ENCODE results near the gene FERMT3. TPM values are rescaled to one million over a fixed set of nuclear protein-coding genes. Genes with fewer than 3 reads are reported as not detected.
"Not testable (repeated sequence)": the region's sequence is repeated elsewhere in the genome, so short reads cannot be mapped to it uniquely, and the experiment has no call there.

The FERMT3 gene
- total RNA-seq, 2 experiments from 2014 or later: 176 to 178 TPM

DNA sequence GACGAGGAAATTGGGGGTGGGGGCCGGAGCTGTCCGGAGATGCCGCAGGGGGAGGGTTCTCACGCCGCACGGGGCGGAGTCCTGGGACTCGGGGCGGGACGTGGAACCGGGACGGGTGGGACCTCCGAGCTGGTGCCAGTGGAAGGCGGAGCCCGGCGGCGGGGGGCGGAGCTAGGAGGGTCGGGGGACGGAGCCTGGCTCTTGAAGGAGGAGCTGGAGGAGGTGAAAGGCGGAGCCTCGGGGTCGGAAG is 34.6 kb downstream of the FERMT3 start:
- Mint-ChIP-seq H3K4me1 (ENCODE audit: low read depth) (peaks cover 33% of the 10 kb centered on the region), H3K27me3 (ENCODE audit: low read depth) (no peaks in the 10 kb centered on the region), H3K27ac (peak overlapping the region; percentile 98), H3K4me3 (peak overlapping the region; percentile 92), H3K36me3 (ENCODE audit: low read depth) (peaks cover 22% of the 10 kb centered on the region), H3K9me3 (no peaks in the 10 kb centered on the region)
- CTCF ChIA-PET: interaction anchor here (0.9 to 1.4 kb wide), 3 partner anchors 34 to 77 kb away, joined by 4 to 7 read pairs (median 4); partner anchors contain the start of gene PRDX5
- intact Hi-C loops (cut with micrococcal nuclease): loop anchor here (1.0 to 10.0 kb wide), 11 partner anchors 11 to 844 kb away; partner anchors contain the start of genes BAD, CDCA5, DNAJC4 and EHD1
- DNase-seq: peak; percentile 100

DNA sequence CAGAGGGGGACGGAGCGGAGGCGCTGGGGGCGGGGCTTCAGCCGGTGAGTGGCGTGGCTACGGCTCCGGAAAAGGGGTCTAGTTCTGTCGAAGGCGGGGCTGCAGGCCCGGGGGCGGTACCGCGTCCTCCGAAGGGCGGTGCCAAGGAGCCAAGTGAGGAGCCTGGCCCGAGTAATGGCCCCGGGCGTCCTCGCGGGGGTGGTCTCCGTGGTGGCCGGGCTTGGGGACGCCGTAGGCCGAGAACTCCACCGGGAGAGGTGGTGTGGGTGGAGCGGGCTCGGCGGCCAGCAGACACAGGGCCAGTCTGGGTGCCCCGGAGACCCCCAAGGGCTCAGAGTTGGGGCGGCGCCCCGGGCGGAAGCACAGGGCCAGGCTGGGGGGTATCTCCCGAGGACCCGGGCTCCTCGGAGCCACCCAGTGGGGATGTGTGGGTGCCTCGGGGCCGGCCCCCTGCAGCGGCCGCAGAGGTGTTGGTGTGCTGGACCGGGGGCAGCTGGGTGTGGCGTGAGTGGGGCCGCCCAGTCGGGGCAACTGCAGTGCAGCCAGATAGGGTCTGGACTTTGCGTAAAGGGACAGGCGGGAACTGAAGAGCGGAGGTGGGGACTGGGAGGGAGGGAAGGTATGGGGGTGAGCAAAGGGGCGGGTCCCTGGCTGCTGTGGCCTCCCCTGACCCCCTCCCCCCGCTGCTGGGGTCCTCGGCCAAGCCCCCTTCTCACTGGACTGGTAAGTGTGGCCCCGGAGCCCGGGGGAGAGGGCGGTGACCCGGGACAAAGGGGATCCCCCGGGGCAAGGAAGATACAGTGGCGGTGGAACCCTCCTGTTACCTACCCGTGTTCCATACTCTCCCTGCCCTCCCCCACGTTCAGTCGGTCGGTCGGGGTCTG is 35.2 kb downstream of the FERMT3 start:
- Mint-ChIP-seq H3K4me3 (peak overlapping the region; percentile 92), H3K27ac (peak overlapping the region; percentile 98), H3K27me3 (ENCODE audit: low read depth) (no peaks in the 10 kb centered on the region), H3K4me1 (ENCODE audit: low read depth) (peaks cover 33% of the 10 kb centered on the region), H3K9me3 (no peaks in the 10 kb centered on the region), H3K36me3 (ENCODE audit: low read depth) (peaks cover 22% of the 10 kb centered on the region)
- no peak for DNase-seq
- CTCF ChIA-PET: interaction anchor here (0.9 to 1.4 kb wide), 4 partner anchors 10 to 76 kb away, joined by 4 to 7 read pairs (median 5); partner anchors contain the start of genes PLCB3 and PRDX5
- intact Hi-C loops (cut with micrococcal nuclease): loop anchor here (1.0 to 10.0 kb wide), 11 partner anchors 11 to 843 kb away; partner anchors contain the start of genes BAD, CDCA5, DNAJC4 and EHD1

DNA sequence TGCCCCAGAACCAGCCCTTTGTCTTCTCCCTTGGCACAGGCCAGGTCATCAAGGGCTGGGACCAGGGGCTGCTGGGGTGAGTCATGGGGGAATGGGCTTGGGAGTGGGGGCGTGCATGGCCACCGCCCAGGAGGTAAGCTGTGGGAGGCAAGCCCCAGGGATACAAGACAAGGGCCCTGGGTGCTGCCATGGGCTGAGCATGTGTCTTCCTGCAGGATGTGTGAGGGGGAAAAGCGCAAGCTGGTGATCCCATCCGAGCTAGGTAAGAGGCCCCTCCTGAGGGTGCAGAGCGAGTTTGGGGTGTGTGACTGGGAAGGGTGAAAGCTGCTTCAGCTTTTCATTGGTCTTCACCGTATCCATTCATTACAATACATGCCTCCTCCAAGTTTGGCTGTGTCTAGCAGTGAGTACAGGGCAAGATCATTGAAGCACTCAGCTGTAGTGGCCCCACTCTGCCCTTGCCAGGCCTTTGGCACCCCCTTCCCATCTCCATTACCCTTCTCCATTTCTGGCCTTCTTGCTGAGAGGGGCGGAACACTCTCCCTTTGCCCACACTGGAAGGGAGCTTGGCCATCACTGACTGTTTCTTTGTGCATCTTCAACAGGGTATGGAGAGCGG is 36.8 kb downstream of the FERMT3 start:
- H3K4me1 Mint-ChIP-seq (ENCODE audit: low read depth): peaks cover 29% of the 10 kb centered on the region
- CTCF ChIA-PET: interaction anchor here (1.3 to 1.8 kb wide), 4 partner anchors 9 to 61 kb away, joined by 5 to 7 read pairs (median 6); partner anchors contain the start of genes CATSPERZ and PLCB3
- no peaks in the 10 kb centered on the region for H3K9me3 Mint-ChIP-seq
- H3K27me3 Mint-ChIP-seq (ENCODE audit: low read depth): no peaks in the 10 kb centered on the region
- intact Hi-C loops (cut with micrococcal nuclease): loop anchor here (5.0 to 10.0 kb wide), 2 partner anchors 634 to 841 kb away; partner anchors contain the start of genes CDCA5, EHD1 and ZFPL1
- H3K4me3 Mint-ChIP-seq: peak overlapping the region; percentile 92
- H3K27ac Mint-ChIP-seq: peak overlapping the region; percentile 71
- DNase-seq: no peak
- H3K36me3 Mint-ChIP-seq (ENCODE audit: low read depth): peaks cover 21% of the 10 kb centered on the region

DNA sequence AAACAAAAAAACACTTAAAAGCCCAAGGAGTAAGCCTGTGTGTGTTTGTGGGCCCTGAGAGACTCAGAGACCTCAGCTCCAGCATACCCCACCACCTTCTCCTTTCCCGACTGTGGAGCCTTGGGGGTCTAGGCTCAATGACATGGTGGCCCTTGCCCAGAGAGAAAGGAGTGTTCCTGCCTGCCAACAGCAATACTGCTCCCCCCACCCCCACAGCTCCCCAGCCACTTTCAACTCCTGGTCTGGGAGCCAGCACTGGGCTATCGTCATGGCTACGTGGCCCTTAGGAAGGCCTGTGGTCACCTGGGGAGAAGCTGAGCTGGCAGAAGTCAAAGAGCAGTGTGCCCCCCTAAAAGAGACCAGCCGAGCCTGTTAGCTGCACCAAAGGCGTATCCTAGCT is 37.6 kb downstream of the FERMT3 start:
- H3K4me1 Mint-ChIP-seq (ENCODE audit: low read depth): peaks cover 29% of the 10 kb centered on the region
- H3K27me3 Mint-ChIP-seq (ENCODE audit: low read depth): no peaks in the 10 kb centered on the region
- peaks cover 21% of the 10 kb centered on the region for H3K36me3 Mint-ChIP-seq (ENCODE audit: low read depth)
- no peak for DNase-seq
- H3K9me3 Mint-ChIP-seq: no peaks in the 10 kb centered on the region
- intact Hi-C loops (cut with micrococcal nuclease): loop anchor here (5.0 to 10.0 kb wide), 2 partner anchors 633 to 841 kb away; partner anchors contain the start of genes CDCA5, EHD1 and ZFPL1
- CTCF ChIA-PET: interaction anchor here (1.6 to 1.8 kb wide), 3 partner anchors 39 to 60 kb away, joined by 5 to 7 read pairs (median 6); partner anchors contain the start of gene CATSPERZ
- H3K27ac Mint-ChIP-seq: peak overlapping the region; percentile 71
- H3K4me3 Mint-ChIP-seq: peak overlapping the region; percentile 6

DNA sequence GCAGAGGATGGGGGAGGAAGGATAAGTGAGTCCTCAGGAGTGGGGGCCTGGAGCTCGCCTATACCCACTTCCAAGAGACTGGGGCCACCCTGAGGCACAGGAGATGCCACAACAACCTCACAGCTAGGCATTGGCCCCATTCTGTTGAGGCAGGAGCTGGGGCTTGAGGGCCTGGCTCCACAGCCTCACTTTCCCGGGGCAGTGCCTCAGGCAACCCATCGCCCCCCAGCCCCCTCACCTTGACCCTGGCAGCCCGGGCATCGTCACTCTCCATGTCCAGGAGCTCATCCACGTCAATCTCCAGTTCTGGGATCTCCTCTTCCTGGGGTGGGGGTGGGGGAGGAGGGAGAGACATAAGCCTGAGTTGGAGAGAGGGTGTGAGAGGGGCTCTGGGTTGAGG is 38.4 kb downstream of the FERMT3 start:
- DNase-seq: no peak
- intact Hi-C loops (cut with micrococcal nuclease): loop anchor here (5.0 to 10.0 kb wide), 2 partner anchors 632 to 840 kb away; partner anchors contain the start of genes CDCA5, EHD1 and ZFPL1
- peak overlapping the region; percentile 95 for H3K4me3 Mint-ChIP-seq
- H3K9me3 Mint-ChIP-seq: no peaks in the 10 kb centered on the region
- CTCF ChIA-PET: interaction anchor here (0.8 to 1.9 kb wide), 3 partner anchors 27 to 59 kb away, joined by 3 to 6 read pairs (median 4); no protein-coding TSS in a partner anchor
- no peaks in the 10 kb centered on the region for H3K27me3 Mint-ChIP-seq (ENCODE audit: low read depth)
- peaks cover 25% of the 10 kb centered on the region for H3K4me1 Mint-ChIP-seq (ENCODE audit: low read depth)
- peak overlapping the region; percentile 91 for H3K27ac Mint-ChIP-seq
- H3K36me3 Mint-ChIP-seq (ENCODE audit: low read depth): peaks cover 18% of the 10 kb centered on the region

DNA sequence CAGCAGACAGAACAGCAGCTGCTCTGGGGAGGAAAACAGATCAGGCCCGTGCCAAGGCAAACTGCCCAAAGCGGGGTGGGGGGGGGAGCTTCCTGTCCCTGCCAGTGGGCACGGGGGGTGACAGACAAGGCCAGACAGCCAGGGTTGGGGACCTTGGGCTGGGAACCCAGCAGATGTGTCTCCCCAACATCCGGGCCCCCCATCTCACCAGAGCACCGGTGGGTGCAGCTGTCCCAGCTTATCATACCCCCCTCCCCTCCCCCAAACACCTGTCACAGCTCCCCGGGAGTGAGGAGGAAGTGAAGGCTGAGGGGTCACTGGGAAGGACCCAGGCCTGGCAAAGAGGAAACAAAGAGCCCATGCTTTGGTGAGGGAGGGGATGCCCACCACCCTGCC is 38.9 kb downstream of the FERMT3 start:
- peaks cover 23% of the 10 kb centered on the region for H3K4me1 Mint-ChIP-seq (ENCODE audit: low read depth)
- peak overlapping the region; percentile 95 for H3K4me3 Mint-ChIP-seq
- no peaks in the 10 kb centered on the region for H3K27me3 Mint-ChIP-seq (ENCODE audit: low read depth)
- no peaks in the 10 kb centered on the region for H3K9me3 Mint-ChIP-seq
- H3K36me3 Mint-ChIP-seq (ENCODE audit: low read depth): peaks cover 15% of the 10 kb centered on the region
- intact Hi-C loops (cut with micrococcal nuclease): loop anchor here (10.0 kb wide), 1 partner anchor 839 kb away; the partner anchor contains the start of genes CDCA5 and ZFPL1
- CTCF ChIA-PET: interaction anchor here (0.8 to 1.9 kb wide), 4 partner anchors 27 to 59 kb away, joined by 3 to 6 read pairs (median 4); no protein-coding TSS in a partner anchor
- peak; percentile 55 for DNase-seq
- H3K27ac Mint-ChIP-seq: peak overlapping the region; percentile 91

DNA sequence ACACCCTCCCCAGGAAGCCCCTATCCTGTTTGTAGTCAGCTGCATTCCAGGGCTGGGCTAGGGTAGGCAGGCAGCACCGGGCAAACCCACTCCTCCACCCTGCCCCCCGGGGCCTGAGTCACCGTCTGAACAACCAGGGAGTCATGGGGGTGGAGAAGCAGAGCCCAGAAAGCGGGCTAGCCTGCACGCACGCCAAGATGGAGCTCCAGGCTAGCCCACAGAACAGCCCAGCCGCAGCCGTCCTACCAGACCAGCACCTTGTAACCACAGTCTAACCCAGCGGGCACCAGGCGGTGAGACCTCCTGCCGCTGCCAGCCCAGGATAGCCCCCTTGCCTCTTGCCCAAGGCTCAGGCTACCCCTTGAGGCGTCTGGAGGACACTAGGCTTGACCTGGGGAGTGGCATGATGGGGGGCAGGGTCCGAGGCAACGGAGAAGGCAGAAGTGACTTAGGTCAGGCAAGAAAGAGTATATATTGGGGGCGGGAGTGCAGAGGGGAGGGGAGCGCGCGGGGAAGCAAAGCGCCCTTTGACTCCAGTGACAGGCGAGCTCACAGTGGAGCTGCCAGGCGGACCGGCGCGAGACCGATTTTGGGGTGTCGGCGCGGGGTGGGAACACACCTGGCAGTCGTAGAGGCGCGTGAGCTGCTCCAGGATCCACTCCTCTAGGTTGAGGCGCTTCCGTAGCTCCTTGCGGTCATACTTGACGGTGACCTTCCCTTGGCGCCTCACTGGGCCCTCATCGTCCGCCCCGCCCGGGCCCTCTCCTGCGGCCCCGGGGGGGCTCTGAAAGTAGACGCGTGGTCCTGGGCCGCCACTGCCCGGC is 39.5 kb downstream of the FERMT3 start:
- CTCF ChIA-PET: interaction anchor here (1.1 to 1.9 kb wide), 4 partner anchors 26 to 58 kb away, joined by 4 to 6 read pairs (median 5); partner anchors contain the start of gene CATSPERZ
- H3K27me3 Mint-ChIP-seq (ENCODE audit: low read depth): no peaks in the 10 kb centered on the region
- peaks cover 25% of the 10 kb centered on the region for H3K4me1 Mint-ChIP-seq (ENCODE audit: low read depth)
- intact Hi-C loops (cut with micrococcal nuclease): loop anchor here (1.0 to 10.0 kb wide), 7 partner anchors 15 to 839 kb away; partner anchors contain the start of genes BAD, CDCA5, DNAJC4 and ESRRA
- no peaks in the 10 kb centered on the region for H3K9me3 Mint-ChIP-seq
- H3K4me3 Mint-ChIP-seq: peak overlapping the region; percentile 95
- H3K27ac Mint-ChIP-seq: peak overlapping the region; percentile 91
- DNase-seq: peak; percentile 91
- H3K36me3 Mint-ChIP-seq (ENCODE audit: low read depth): peaks cover 14% of the 10 kb centered on the region

DNA sequence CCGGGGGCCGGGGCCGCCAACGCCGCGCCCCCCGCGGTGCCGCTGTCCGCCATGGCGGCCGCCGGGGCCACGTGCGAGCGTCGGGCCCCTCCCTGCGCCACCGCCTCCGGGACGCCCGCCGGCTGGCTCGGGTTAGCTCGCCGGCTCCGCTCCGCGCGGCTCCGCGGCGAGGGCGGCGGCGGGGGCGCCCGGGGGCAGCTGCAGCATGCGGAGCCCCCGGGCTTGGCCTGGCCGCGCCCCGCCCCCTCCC is 40.0 kb downstream of the FERMT3 start:
- peak overlapping the region; percentile 78 for H3K4me3 Mint-ChIP-seq

DNA sequence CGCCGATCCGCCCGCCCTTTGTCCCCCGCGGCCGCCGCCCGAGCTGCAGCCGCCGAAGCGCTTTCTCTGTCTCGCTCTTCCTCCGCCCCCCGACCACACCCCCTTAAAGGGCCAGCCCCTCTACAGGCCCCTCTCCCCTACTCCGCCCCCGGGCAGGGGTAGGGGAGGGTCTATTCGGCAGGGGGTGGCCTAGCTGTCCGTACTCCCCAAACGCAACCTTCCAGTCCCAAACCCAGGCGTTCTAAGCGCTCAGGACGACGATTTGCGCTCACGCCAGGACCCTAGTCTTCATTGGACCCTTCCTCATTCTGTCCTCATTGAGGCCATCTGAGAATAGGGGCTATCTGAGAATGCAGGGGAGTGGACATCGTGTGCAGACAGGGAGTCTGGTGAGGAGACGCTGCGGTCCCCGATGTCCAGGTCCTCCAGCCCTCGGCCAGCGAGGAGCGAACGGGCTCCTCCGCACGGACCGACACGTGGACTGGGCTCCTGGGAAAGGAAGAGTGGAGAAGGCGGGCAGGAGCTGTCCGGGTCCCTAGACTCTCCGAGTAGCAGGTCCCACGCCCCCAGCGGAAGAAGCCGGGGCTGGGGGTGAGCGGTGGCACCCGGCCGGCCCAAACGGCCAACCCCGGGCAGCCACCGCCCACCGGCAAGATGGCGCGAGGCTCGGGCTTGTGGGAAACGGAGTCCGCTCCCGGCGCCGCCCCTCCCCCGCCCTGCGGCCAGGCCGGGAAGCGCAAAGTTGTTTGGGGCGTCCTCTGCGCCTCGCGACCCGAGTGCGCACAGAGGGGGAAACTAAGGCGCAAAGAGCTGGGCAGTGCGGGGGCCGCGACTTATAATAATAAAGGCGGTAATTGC is 40.6 kb downstream of the FERMT3 start, which contains the start of gene PPP1R14B:
TSS of gene PPP1R14B (minus strand) at position 73 of the 858 bp plus-strand sequence. CDS start 270 bp downstream, outside the sequence.
- no peaks in the 10 kb centered on the region for H3K27me3 Mint-ChIP-seq (ENCODE audit: low read depth)
- peak; percentile 80 for DNase-seq
- peaks cover 14% of the 10 kb centered on the region for H3K36me3 Mint-ChIP-seq (ENCODE audit: low read depth)
- H3K9me3 Mint-ChIP-seq: no peaks in the 10 kb centered on the region
- CTCF ChIA-PET: interaction anchor here (0.7 to 1.6 kb wide), 4 partner anchors 43 to 55 kb away, joined by 3 to 5 read pairs (median 4); partner anchors contain the start of gene CATSPERZ
- intact Hi-C loops (cut with micrococcal nuclease): loop anchor here (1.0 to 10.0 kb wide), 7 partner anchors 16 to 838 kb away; partner anchors contain the start of genes BAD, CDCA5, DNAJC4 and ESRRA
- H3K4me3 Mint-ChIP-seq: peak within 1 kb of the TSS; percentile 95
- H3K4me1 Mint-ChIP-seq (ENCODE audit: low read depth): peaks cover 29% of the 10 kb centered on the region
- H3K27ac Mint-ChIP-seq: peak within 1 kb of the TSS; percentile 91

More for the DNA sequence above, 40.0 kb downstream of the FERMT3 start:
- intact Hi-C loops (cut with micrococcal nuclease): loop anchor here (1.0 to 10.0 kb wide), 7 partner anchors 16 to 838 kb away; partner anchors contain the start of genes BAD, CDCA5, DNAJC4 and ESRRA
- H3K27me3 Mint-ChIP-seq (ENCODE audit: low read depth); DNase-seq; H3K9me3 Mint-ChIP-seq; H3K27ac Mint-ChIP-seq: not testable (repeated sequence)
- H3K4me1 Mint-ChIP-seq (ENCODE audit: low read depth): peaks cover 25% of the 10 kb centered on the region
- peaks cover 14% of the 10 kb centered on the region for H3K36me3 Mint-ChIP-seq (ENCODE audit: low read depth)
- CTCF ChIA-PET: interaction anchor here (1.1 to 1.9 kb wide), 3 partner anchors 42 to 58 kb away, joined by 5 to 6 read pairs (median 5); partner anchors contain the start of gene CATSPERZ

DNA sequence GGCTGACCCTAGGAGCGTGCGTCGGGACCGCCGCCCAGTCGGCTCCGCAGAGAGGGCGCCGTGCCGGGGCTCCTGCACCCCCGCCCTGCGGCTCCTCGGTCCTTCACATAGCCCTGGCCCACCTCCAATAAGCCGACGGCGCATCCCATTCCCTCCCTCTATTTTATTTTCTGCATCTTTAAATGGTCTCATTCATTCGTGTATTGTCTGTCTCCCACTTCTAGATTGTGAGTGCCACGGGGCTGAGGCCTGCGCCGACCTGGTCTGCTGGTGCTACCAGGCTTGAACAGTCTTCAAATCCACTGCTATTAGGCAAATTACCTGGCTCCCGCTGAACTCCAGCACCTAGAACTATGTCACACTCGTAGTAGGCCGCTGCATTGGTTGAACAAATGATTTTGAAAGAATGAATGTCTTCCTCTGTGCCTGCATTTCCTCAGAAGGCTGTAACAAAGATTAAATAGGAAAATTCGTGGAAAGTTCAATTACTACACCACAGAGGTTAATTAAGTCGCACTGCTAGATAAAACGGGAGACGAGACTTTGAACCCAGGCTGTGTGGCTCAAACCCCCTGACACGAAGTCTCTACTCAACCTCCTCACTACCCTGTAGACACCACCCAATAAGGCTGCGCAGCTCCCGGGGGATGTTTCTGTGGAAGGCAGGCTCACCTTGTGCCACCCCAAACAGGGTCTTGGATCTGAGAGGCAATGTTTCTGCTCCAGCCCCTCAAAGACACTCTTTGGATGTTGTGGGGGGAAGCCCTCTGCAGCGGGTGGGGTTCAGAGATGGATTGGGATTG is 41.4 kb downstream of the FERMT3 start:
- Mint-ChIP-seq H3K4me1 (ENCODE audit: low read depth) (peaks cover 25% of the 10 kb centered on the region), H3K4me3 (peak overlapping the region; percentile 52), H3K36me3 (ENCODE audit: low read depth) (peaks cover 11% of the 10 kb centered on the region), H3K27ac (no peak overlapping the region), H3K27me3 (ENCODE audit: low read depth) (no peaks in the 10 kb centered on the region), H3K9me3 (no peaks in the 10 kb centered on the region)
- intact Hi-C loops (cut with micrococcal nuclease): loop anchor here (2.0 to 10.0 kb wide), 2 partner anchors 17 to 837 kb away; partner anchors contain the start of genes CDCA5, DNAJC4 and ZFPL1
- no peak for DNase-seq
- CTCF ChIA-PET: interaction anchor here (0.7 to 1.3 kb wide), 3 partner anchors 14 to 54 kb away, joined by 3 to 4 read pairs (median 3); no protein-coding TSS in a partner anchor
